Chondrocyte (in vitro differentiated cells): ENCODE results near the gene GSG1L. TPM values are rescaled to one million over a fixed set of nuclear protein-coding genes. Genes with fewer than 3 reads are reported as not detected.

ENCODE experiments used
- DNase-seq: peaks from one replicate; pipeline ENCODE4 v3.0.0; 2021; ENCODE audit warnings: mixed read lengths, low spot score
- H3K27ac Mint-ChIP-seq: one replicate; pipeline ENCODE4 v1.8.0; 2021; ENCODE audit warnings: mild to moderate bottlenecking, moderate library complexity, mixed read lengths; ENCODE audit not compliant: unreplicated experiment
- H3K27me3 Mint-ChIP-seq: 2 replicates; pipeline ENCODE4 v1.8.0; 2021; ENCODE audit warnings: low read depth, mixed read lengths
- H3K36me3 Mint-ChIP-seq: 2 replicates; pipeline ENCODE4 v1.8.0; 2021; ENCODE audit warnings: low read depth, mixed read lengths
- H3K4me1 Mint-ChIP-seq: 2 replicates; pipeline ENCODE4 v1.8.0; 2021; ENCODE audit warnings: low read depth, mild to moderate bottlenecking, mixed read lengths
- H3K4me3 Mint-ChIP-seq: one replicate; pipeline ENCODE4 v1.8.0; 2021; ENCODE audit warnings: mild to moderate bottlenecking, moderate library complexity, mixed read lengths; ENCODE audit not compliant: unreplicated experiment
- H3K9me3 Mint-ChIP-seq: 2 replicates; pipeline ENCODE4 v1.8.0; 2021; ENCODE audit warnings: low read depth, mixed read lengths
- CTCF ChIP-seq: fragments of 200-600 bp; sonication (generic); IDR thresholded peaks from 2 replicates; pipeline ENCODE4 v1.5.0; 2021; ENCODE audit warnings: antibody characterized with exemption, mild to moderate bottlenecking, moderate library complexity
- total RNA-seq: library from RNA; stranded (reverse); gene quantifications from 3 replicates; pipeline ENCODE4 v1.2.1, GENCODE V29; 2021

The GSG1L gene
- total RNA-seq, 1 donor from 2014 or later: not detected

GRCh38 chr16:27902551-27902950 is 161.0 kb downstream of the GSG1L start:
- H3K36me3 Mint-ChIP-seq: peaks cover 1% of the 10 kb centered on the region
- TF ChIP-seq CTCF: no peak
- H3K27me3 Mint-ChIP-seq: peaks cover 30% of the 10 kb centered on the region
- no peak for DNase-seq
- no peak overlapping the region for H3K4me3 Mint-ChIP-seq
- H3K9me3 Mint-ChIP-seq: no peaks in the 10 kb centered on the region
- no peak overlapping the region for H3K27ac Mint-ChIP-seq
- H3K4me1 Mint-ChIP-seq: no peaks in the 10 kb centered on the region

GRCh38 chr16:27901956-27902355 is 161.6 kb downstream of the GSG1L start:
- no peak for DNase-seq
- no peak for TF ChIP-seq CTCF
- H3K27ac Mint-ChIP-seq: no peak overlapping the region
- no peaks in the 10 kb centered on the region for H3K4me1 Mint-ChIP-seq
- H3K36me3 Mint-ChIP-seq: peaks cover 3% of the 10 kb centered on the region
- H3K4me3 Mint-ChIP-seq: no peak overlapping the region
- peaks cover 30% of the 10 kb centered on the region for H3K27me3 Mint-ChIP-seq
- H3K9me3 Mint-ChIP-seq: peaks cover 4% of the 10 kb centered on the region

- Mint-ChIP-seq H3K4me3 (no peak overlapping the region), H3K4me1 (no peaks in the 10 kb centered on the region), H3K9me3 (peaks cover 7% of the 10 kb centered on the region), H3K36me3 (peaks cover 2% of the 10 kb centered on the region), H3K27me3 (peaks cover 34% of the 10 kb centered on the region), H3K27ac (no peak overlapping the region)
- DNase-seq: no peak
- TF ChIP-seq CTCF: no peak
These were observed 163.8 kb downstream of the GSG1L start for GRCh38 chr16:27899736-27900135.

GRCh38 chr16:27894386-27894785 is 169.1 kb downstream of the GSG1L start:
- peaks cover 7% of the 10 kb centered on the region for H3K9me3 Mint-ChIP-seq
- no peak for DNase-seq
- no peaks in the 10 kb centered on the region for H3K4me1 Mint-ChIP-seq
- TF ChIP-seq CTCF: no peak
- no peak overlapping the region for H3K4me3 Mint-ChIP-seq
- H3K27me3 Mint-ChIP-seq: peaks cover 37% of the 10 kb centered on the region
- no peak overlapping the region for H3K27ac Mint-ChIP-seq
- peaks cover 2% of the 10 kb centered on the region for H3K36me3 Mint-ChIP-seq

- Mint-ChIP-seq H3K4me1 (no peaks in the 10 kb centered on the region), H3K27me3 (peaks cover 34% of the 10 kb centered on the region), H3K36me3 (peaks cover 2% of the 10 kb centered on the region), H3K27ac (no peak overlapping the region), H3K4me3 (no peak overlapping the region), H3K9me3 (peaks cover 7% of the 10 kb centered on the region)
- no peak for TF ChIP-seq CTCF
- no peak for DNase-seq
These were observed 170.6 kb downstream of the GSG1L start for GRCh38 chr16:27892879-27893278.
